Tibial nerve (tissue), 4 donors: Measurements from ENCODE around the gene KIAA0753. TPM values are rescaled to one million over a fixed set of nuclear protein-coding genes. Genes with fewer than 3 reads are reported as not detected.

Experiments used
- DNase-seq, 2 donors: peaks; one replicate each; pipeline ENCODE4 v3.0.0-alpha.2; 2019; ENCODE audit warnings: low spot score in 2 of 2
- H3K27ac ChIP-seq, 4 donors: fragments of 200-600 bp; sonication (generic) in 3 of 4; one replicate each; pipeline ENCODE4 v1.5.1; 2017 to 2019; ENCODE audit warnings: mild to moderate bottlenecking in 1 of 4
- H3K27me3 ChIP-seq, 2 donors: fragments of 200-600 bp; sonication (generic) in 1 of 2; one replicate each; pipeline versions ENCODE4 v1.5.1 to v1.6.0; 2017 to 2019
- H3K36me3 ChIP-seq, 3 donors: fragments of 200-600 bp; sonication (generic); one replicate each; pipeline ENCODE4 v1.5.1; 2018 to 2019
- H3K4me1 ChIP-seq, 4 donors: fragments of 200-600 bp; sonication (generic) in 3 of 4; one replicate each; pipeline ENCODE4 v1.5.1; 2017 to 2019
- H3K4me3 ChIP-seq, 4 donors: fragments of 200-600 bp; sonication (generic) in 3 of 4; one replicate each; pipeline ENCODE4 v1.5.1; 2017 to 2019; ENCODE audit warnings: mild to moderate bottlenecking in 1 of 4, moderate library complexity in 1 of 4
- H3K9me3 ChIP-seq, 4 donors: fragments of 200-600 bp; sonication (generic) in 3 of 4; one replicate each; pipeline ENCODE4 v1.5.1; 2017 to 2019
- CTCF ChIP-seq, 5 experiments: fragments of 200-600 bp in 3 of 5; fragments of 450-650 bp in 2 of 5; sonication (generic) in 3 of 5; IDR thresholded peaks; one replicate each; pipeline ENCODE4 v1.5.1; 2016 to 2019; ENCODE audit warnings: antibody characterized with exemption in 5 of 5, mild to moderate bottlenecking in 3 of 5, moderate library complexity in 2 of 5
- EP300 ChIP-seq, 2 donors: sonication (generic); formaldehyde crosslinking; IDR thresholded peaks; one replicate each; pipeline ENCODE4 v1.6.1; 2017; ENCODE audit warnings: antibody characterized with exemption in 2 of 2, mild to moderate bottlenecking in 1 of 2
- POLR2A ChIP-seq, 2 donors: fragments of 450-650 bp; IDR thresholded peaks; one replicate each; pipeline ENCODE4 v1.6.1; 2017; ENCODE audit warnings: antibody characterized with exemption in 2 of 2, mild to moderate bottlenecking in 2 of 2, moderate library complexity in 2 of 2
- WGBS, 2 donors: methylation state at CpG; one replicate each; pipeline ENCODE4 v1.1.5; 2018; 5-methylcytosine and 5-hydroxymethylcytosine counted together
- total RNA-seq, 4 donors: library from RNA; depleted of rRNA; stranded (reverse); fragments of >200 nt; gene quantifications; one replicate each; pipeline ENCODE4 v1.1.0, GENCODE V29; 2016

The KIAA0753 gene
- total RNA-seq, 4 donors from 2014 or later, result 14.1 to 24.0 (median 16.9) TPM

GRCh38 chr17:6636105-6636504 lies 4.4 kb downstream of the KIAA0753 start:
- WGBS, 2 donors, result 62 to 74% methylated on average over 2 of the region's 2 CpGs
- no peaks in the 10 kb centered on the region for H3K9me3 ChIP-seq
- no peaks in the 10 kb centered on the region for H3K27me3 ChIP-seq

DNA sequence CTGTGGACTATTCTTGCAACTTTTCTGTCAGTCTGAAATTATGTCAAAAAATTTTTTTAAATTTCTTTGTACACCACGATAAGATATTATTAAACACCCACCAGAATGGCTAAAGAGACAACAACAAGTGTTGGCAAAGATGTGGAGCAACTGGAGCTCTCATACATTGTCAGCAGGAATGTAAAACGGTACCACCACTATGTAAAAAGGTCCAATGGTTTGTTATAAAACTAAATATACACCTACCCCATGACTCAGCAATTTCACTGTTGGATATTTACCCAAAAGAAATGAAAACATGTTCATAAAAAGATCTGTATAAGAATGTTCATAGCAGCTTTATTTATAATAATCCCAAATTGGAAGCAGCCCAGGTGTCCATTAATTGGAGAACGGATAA lies 7.2 kb downstream of the KIAA0753 start:
- no peak overlapping the region for H3K4me3 ChIP-seq
- H3K36me3 ChIP-seq, result peaks cover 0 to 57% (median under 1%) of the 10 kb centered on the region in 3 donors
- WGBS, 2 donors, result 93 to 95% methylated on average over 3 of the region's 3 CpGs
- no peaks in the 10 kb centered on the region for H3K27me3 ChIP-seq
- TF ChIP-seq CTCF (IDR thresholded peaks at IDR 0.05) (no peak), EP300 (IDR thresholded peaks at IDR 0.05) (no peak), POLR2A (IDR thresholded peaks at IDR 0.05) (no peak)
- H3K4me1 ChIP-seq, result peaks cover 0 to 12% (median 0%) of the 10 kb centered on the region in 4 donors
- no peak for DNase-seq
- H3K9me3 ChIP-seq, result no peaks in the 10 kb centered on the region
- H3K27ac ChIP-seq, result no peak overlapping the region

More at GRCh38 chr17:6636105-6636504, 4.4 kb downstream of the KIAA0753 start:
- TF ChIP-seq CTCF (IDR thresholded peaks at IDR 0.05), result no peak
- no peak for TF ChIP-seq EP300 (IDR thresholded peaks at IDR 0.05)
- no peak for TF ChIP-seq POLR2A (IDR thresholded peaks at IDR 0.05)
- Histone ChIP-seq H3K36me3 (peaks cover 0 to 39% (median 0%) of the 10 kb centered on the region in 3 donors), H3K27ac (no peak overlapping the region), H3K4me1 (peaks cover 0 to 29% (median 11%) of the 10 kb centered on the region in 4 donors), H3K4me3 (no peak overlapping the region)
- no peak for DNase-seq

- TF ChIP-seq CTCF (IDR thresholded peaks at IDR 0.05) (no peak), POLR2A (IDR thresholded peaks at IDR 0.05) (no peak), EP300 (IDR thresholded peaks at IDR 0.05) (no peak)
- no peak overlapping the region for H3K4me3 ChIP-seq
- peaks cover 0 to 65% (median 6%) of the 10 kb centered on the region in 3 donors for H3K36me3 ChIP-seq
- no peak for DNase-seq
- H3K9me3 ChIP-seq, result no peaks in the 10 kb centered on the region
- H3K4me1 ChIP-seq, result peaks cover 0 to 5% (median 0%) of the 10 kb centered on the region in 4 donors
- H3K27me3 ChIP-seq, result no peaks in the 10 kb centered on the region
- H3K27ac ChIP-seq, result no peak overlapping the region
These were observed 8.0 kb downstream of the KIAA0753 start for GRCh38 chr17:6632530-6632929.

DNA sequence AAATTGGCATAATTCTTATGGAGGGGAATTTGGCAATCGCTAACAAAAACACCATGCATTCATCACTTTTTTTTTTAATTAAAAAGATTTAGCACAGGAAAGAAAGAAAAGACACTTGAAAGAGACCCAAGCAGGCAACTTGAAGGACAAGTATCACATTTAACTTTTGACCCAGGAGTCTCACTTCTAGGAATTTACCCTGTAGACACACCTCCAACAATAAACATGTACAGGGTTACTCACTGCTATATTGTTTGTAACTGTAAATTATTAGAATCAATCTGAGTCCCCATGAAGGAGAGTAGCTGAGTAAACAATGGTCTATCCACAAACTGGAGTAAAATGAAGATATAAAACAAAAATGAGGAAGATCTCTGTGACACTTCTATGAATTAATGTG lies 10.1 kb downstream of the KIAA0753 start:
- Histone ChIP-seq H3K9me3 (no peaks in the 10 kb centered on the region), H3K4me1 (no peaks in the 10 kb centered on the region), H3K4me3 (no peak overlapping the region), H3K36me3 (peaks cover 0 to 86% (median 6%) of the 10 kb centered on the region in 3 donors), H3K27ac (no peak overlapping the region), H3K27me3 (no peaks in the 10 kb centered on the region)
- DNase-seq, result no peak
- WGBS, 2 donors, result 98 to 100% methylated on average over 1 of the region's 1 CpG
- TF ChIP-seq POLR2A (IDR thresholded peaks at IDR 0.05), result no peak
- no peak for TF ChIP-seq CTCF (IDR thresholded peaks at IDR 0.05)
- no peak for TF ChIP-seq EP300 (IDR thresholded peaks at IDR 0.05)

- no peaks in the 10 kb centered on the region for H3K9me3 ChIP-seq
- H3K36me3 ChIP-seq, result peaks cover 0 to 88% (median 9%) of the 10 kb centered on the region in 3 donors
- TF ChIP-seq EP300 (IDR thresholded peaks at IDR 0.05) (no peak), POLR2A (IDR thresholded peaks at IDR 0.05) (no peak), CTCF (IDR thresholded peaks at IDR 0.05) (no peak)
- no peaks in the 10 kb centered on the region for H3K4me1 ChIP-seq
- H3K4me3 ChIP-seq, result no peak overlapping the region
- WGBS, 2 donors, result 63 to 64% methylated on average over 1 of the region's 1 CpG
- H3K27ac ChIP-seq, result no peak overlapping the region
- no peaks in the 10 kb centered on the region for H3K27me3 ChIP-seq
- DNase-seq, result no peak
These were observed 13.5 kb downstream of the KIAA0753 start for GRCh38 chr17:6627019-6627418.
